IMR-90 (cell line): ENCODE data around the gene SRMS. TPM values are rescaled to one million over a fixed set of nuclear protein-coding genes. Genes with fewer than 3 reads are reported as not detected.

Source experiments
- ATAC-seq: fragments of 200-7000 bp; cut with Tn5 transposase; 2 replicates; pipeline ENCODE4 v1.9.1; 2020; ENCODE audit warnings: low read depth, mild to moderate bottlenecking, moderate library complexity
- BruUV-seq: library from RNA; stranded (reverse); fragments of 400-500 nt; replicated peaks from 2 replicates; lab custom pipeline; 2021; lab: Mats Ljungman, UMichigan
- CTCF ChIA-PET: fragments of 300-600 bp; formaldehyde crosslinking; extraction: SDS; loops from one replicate; lab custom pipeline; 2021; ENCODE audit warnings: antibody characterized with exemption; lab: Yijun Ruan, JAX
- POLR2A ChIA-PET: fragments of 300-600 bp; sonication (Branson Sonifier 250); formaldehyde crosslinking; loops from one replicate; lab custom pipeline; 2022; ENCODE audit warnings: antibody characterized with exemption; ENCODE audit not compliant: unreplicated experiment; lab: Charles Lee
- DNase-seq: peaks from one replicate; pipeline ENCODE4 v3.0.0; 2013
- H2AFZ ChIP-seq: replicated peaks from 2 replicates; pipeline ENCODE3; 2013; ENCODE audit warnings: low read length, mild to moderate bottlenecking; ENCODE audit not compliant: poor library complexity
- H2AK5ac ChIP-seq: 2 replicates; pipeline ENCODE4 v1.6.1; 2013; ENCODE audit warnings: low read depth, low read length, inconsistent platforms
- H2AK9ac ChIP-seq: replicated peaks from 2 replicates; pipeline ENCODE3; 2013; ENCODE audit warnings: mild to moderate bottlenecking, low read depth, low read length, moderate library complexity; ENCODE audit not compliant: poor library complexity
- H2BK120ac ChIP-seq: 2 replicates; pipeline ENCODE4 v1.6.1; 2013; ENCODE audit warnings: low read depth, low read length, inconsistent platforms
- H2BK15ac ChIP-seq: 3 replicates; pipeline ENCODE4 v1.6.1; 2013; ENCODE audit warnings: low read depth, low read length, inconsistent platforms
- H2BK20ac ChIP-seq: 2 replicates; pipeline ENCODE4 v1.6.1; 2013; ENCODE audit warnings: low read depth, mild to moderate bottlenecking, inconsistent platforms, low read length, moderate library complexity
- H2BK5ac ChIP-seq: 2 replicates; pipeline ENCODE4 v1.6.1; 2013; ENCODE audit warnings: mild to moderate bottlenecking, low read depth, low read length, inconsistent platforms; ENCODE audit not compliant: poor library complexity, severe bottlenecking
- H3K14ac ChIP-seq: replicated peaks from 2 replicates; pipeline ENCODE4 v1.6.1; 2013; ENCODE audit warnings: low read depth, low read length, inconsistent platforms
- H3K18ac ChIP-seq: 2 replicates; pipeline ENCODE4 v1.6.1; 2013; ENCODE audit warnings: low read depth, low read length, control low read depth
- H3K23ac ChIP-seq: 2 replicates; pipeline ENCODE4 v1.6.1; 2013; ENCODE audit warnings: low read depth, low read length, inconsistent platforms
- H3K27ac ChIP-seq: 2 replicates; pipeline ENCODE4 v1.5.1; 2013; ENCODE audit warnings: mild to moderate bottlenecking, control low read depth, low read length; ENCODE audit not compliant: insufficient read depth
- H3K27me3 ChIP-seq: 2 replicates; pipeline ENCODE4 v1.6.1; 2013; ENCODE audit warnings: low read length; ENCODE audit not compliant: control insufficient read depth, insufficient read depth
- H3K36me3 ChIP-seq: 2 replicates; pipeline ENCODE4 v1.6.1; 2013; ENCODE audit warnings: low read length, mixed read lengths; ENCODE audit not compliant: control insufficient read depth, insufficient read depth
- H3K4ac ChIP-seq: 2 replicates; pipeline ENCODE4 v1.6.1; 2013; ENCODE audit warnings: low read depth, low read length, inconsistent platforms
- H3K4me1 ChIP-seq: 2 replicates; pipeline ENCODE4 v1.6.1; 2013; ENCODE audit warnings: low read length, mixed read lengths; ENCODE audit not compliant: control insufficient read depth, insufficient read depth
- H3K4me2 ChIP-seq: 2 replicates; pipeline ENCODE4 v1.6.1; 2013; ENCODE audit warnings: low read depth, mild to moderate bottlenecking, control low read depth, low read length, moderate library complexity
- H3K4me3 ChIP-seq: 2 replicates; pipeline ENCODE4 v1.5.1; 2013; ENCODE audit warnings: low read depth, mild to moderate bottlenecking, control low read depth, low read length, moderate library complexity; ENCODE audit not compliant: insufficient read depth
- H3K56ac ChIP-seq: 2 replicates; pipeline ENCODE4 v1.6.1; 2013; ENCODE audit warnings: low read length, inconsistent platforms; ENCODE audit not compliant: insufficient read depth; ENCODE audit errors: extremely low read depth
- H3K79me1 ChIP-seq, 2 experiments: 2 replicates each; pipeline ENCODE4 v1.6.1; 2013; ENCODE audit warnings: low read length in 2 of 2, inconsistent platforms in 1 of 2, low read depth in 1 of 2
- H3K9ac ChIP-seq: 2 replicates; pipeline ENCODE4 v1.6.1; 2013; ENCODE audit warnings: low read depth, low read length, control low read depth
- H3K9me1 ChIP-seq: 2 replicates; pipeline ENCODE4 v1.6.1; 2013; ENCODE audit warnings: low read length, inconsistent platforms; ENCODE audit not compliant: insufficient read depth
- H3K9me3 ChIP-seq: 2 replicates; pipeline ENCODE4 v1.6.1; 2013; ENCODE audit warnings: low read length; ENCODE audit not compliant: control insufficient read depth, insufficient read depth
- H4K20me1 ChIP-seq: 2 replicates; pipeline ENCODE4 v1.6.1; 2013; ENCODE audit warnings: low read length, inconsistent platforms; ENCODE audit not compliant: insufficient read depth
- H4K5ac ChIP-seq: 2 replicates; pipeline ENCODE4 v1.6.1; 2013; ENCODE audit warnings: mild to moderate bottlenecking, low read depth, low read length, control low read depth
- H4K8ac ChIP-seq, 2 experiments: 2 replicates each; pipeline ENCODE4 v1.6.1; 2013; ENCODE audit warnings: low read depth in 2 of 2, low read length in 2 of 2, control low read depth in 1 of 2, inconsistent platforms in 1 of 2
- H4K91ac ChIP-seq: 2 replicates; pipeline ENCODE4 v1.6.1; 2013; ENCODE audit warnings: low read depth, low read length, inconsistent platforms; ENCODE audit not compliant: insufficient read depth
- CEBPB ChIP-seq: IDR thresholded peaks from 2 replicates; pipeline ENCODE4 v1.6.1; 2012; ENCODE audit warnings: low read depth, low read length, improper control_type of control experiment
- FOS ChIP-seq: fragments of 150-350 bp; IDR thresholded peaks from 2 replicates; pipeline ENCODE4 v1.6.1; 2016; ENCODE audit warnings: low read depth, low read length
- MAZ ChIP-seq: IDR thresholded peaks from 2 replicates; pipeline ENCODE4 v1.6.1; 2012; ENCODE audit warnings: low read depth, mild to moderate bottlenecking, low read length, improper control_type of control experiment, moderate library complexity, borderline replicate concordance
- MXI1 ChIP-seq: IDR thresholded peaks from 2 replicates; pipeline ENCODE4 v1.6.1; 2012; ENCODE audit warnings: low read depth, mild to moderate bottlenecking, low read length, moderate library complexity, borderline replicate concordance
- NFE2L2 ChIP-seq: fragments of 150-350 bp; IDR thresholded peaks from 2 replicates; pipeline ENCODE4 v1.6.1; 2016; ENCODE audit warnings: low read depth, mild to moderate bottlenecking, low read length
- RAD21 ChIP-seq: IDR thresholded peaks from 2 replicates; pipeline ENCODE4 v1.6.1; 2012; ENCODE audit warnings: low read length, improper control_type of control experiment
- RFX5 ChIP-seq: IDR thresholded peaks from 2 replicates; pipeline ENCODE4 v1.8.0; 2012; ENCODE audit warnings: low read depth, mild to moderate bottlenecking, low read length, moderate library complexity
- SMC3 ChIP-seq: fragments of 150-350 bp; IDR thresholded peaks from 2 replicates; pipeline ENCODE4 v1.6.1; 2016; ENCODE audit warnings: low read depth, mild to moderate bottlenecking, antibody characterized with exemption, low read length, moderate library complexity
- WGBS, 2 experiments: methylation state at CpG; one replicate each; pipeline versions ENCODE4 v1.1.5 to v1.1.7; 2013; ENCODE audit warnings: missing lambda C conversion rate in 2 of 2; ENCODE audit not compliant: insufficient read length in 1 of 2; ENCODE audit errors: extremely low coverage in 2 of 2; 5-methylcytosine and 5-hydroxymethylcytosine counted together
- dilution Hi-C: fragments of 300-500 bp; cut with HindIII; formaldehyde crosslinking; loops from one replicate; pipeline ENCODE4 v1.14.3; 2018; ENCODE audit warnings: low sequenced_read_pairs; ENCODE audit not compliant: unreplicated experiment
- in situ Hi-C: fragments of 300-500 bp; cut with MboI; formaldehyde crosslinking; loops from 3 replicates; pipeline ENCODE4 v1.14.3; 2019; ENCODE audit warnings: low sequenced_read_pairs, inconsistent platforms, mixed read lengths
- intact Hi-C: fragments of 100-400 bp; cut with micrococcal nuclease; formaldehyde crosslinking; loops from 2 replicates; pipeline ENCODE4 v1.10.0; 2022
- polyA plus RNA-seq, 3 experiments: library from polyadenylated mRNA; depleted of rRNA; stranded (reverse); fragments of >200 nt; gene quantifications; 2 replicates each; pipeline ENCODE4 v1.2.3, GENCODE V29; 2012; ENCODE audit warnings: low replicate concordance in 1 of 3
- total RNA-seq: library from RNA; depleted of rRNA; stranded (reverse); fragments of >200 nt; gene quantifications from 2 replicates; pipeline ENCODE4 v1.2.3, GENCODE V29; 2012
- TF ChIP-seq, protein P1 (sequence below): fragments of 150-350 bp; IDR thresholded peaks from 2 replicates; pipeline ENCODE4 v1.6.1; 2017; ENCODE audit warnings: mild to moderate bottlenecking, antibody characterized with exemption, low read length, low read depth
- TF ChIP-seq, protein P2 (sequence below): conservative IDR thresholded peaks from 2 replicates; pipeline ENCODE4 v1.5.1; 2012; ENCODE audit warnings: mild to moderate bottlenecking, low read depth, low read length, improper control_type of control experiment
- TF ChIP-seq, protein P3 (sequence below): fragments of 150-350 bp; IDR thresholded peaks from 2 replicates; pipeline ENCODE4 v1.6.1; 2016; ENCODE audit warnings: low read depth, mild to moderate bottlenecking, low read length, moderate library complexity, borderline replicate concordance

SRMS gene
- total and polyA plus RNA-seq, 2 of the 4 experiments (the other 2 are of a cell fraction) = not detected

DNA sequence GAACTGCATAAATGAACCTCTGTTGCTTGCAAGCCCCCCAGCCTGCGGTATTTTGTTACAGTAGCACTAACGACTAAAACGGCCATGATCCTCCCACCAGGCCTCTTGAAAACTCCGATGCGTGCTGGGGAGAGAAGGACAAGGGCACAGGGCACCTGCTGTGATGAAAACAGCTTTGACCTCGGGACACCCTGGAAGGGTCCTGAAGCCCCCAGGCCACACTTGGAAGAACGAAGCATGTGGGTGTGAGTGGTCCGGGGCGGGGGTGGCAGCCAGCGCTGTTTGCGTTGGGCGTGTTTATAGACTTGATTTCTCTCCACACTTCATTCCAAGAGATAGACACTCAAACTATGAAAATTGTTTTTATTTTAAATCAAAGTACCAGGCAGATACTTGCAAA, 39.7 kb upstream of the SRMS start:
- Histone ChIP-seq H2AK5ac (no peak overlapping the region), H3K4me3 (no peak overlapping the region), H3K36me3 (peaks cover 32% of the 10 kb centered on the region), H3K79me1 (peaks cover 0 to 4% of the 10 kb centered on the region in 2 experiments; a peak in 2 of 4 replicates), H3K56ac (no peak overlapping the region), H4K5ac (no peak overlapping the region), H2BK15ac (no peak overlapping the region), H3K9me3 (no peaks in the 10 kb centered on the region), H2AK9ac (no peak overlapping the region), H3K27me3 (no peaks in the 10 kb centered on the region), H2AFZ (no peak overlapping the region), H4K20me1 (no peaks in the 10 kb centered on the region; the same call in none of the 2 replicates), H4K8ac (no peak overlapping the region), H3K4me2 (no peak overlapping the region), H4K91ac (no peak overlapping the region), H3K23ac (no peak overlapping the region), H3K9me1 (peaks cover 2% of the 10 kb centered on the region; the same call in 1 of the 2 replicates), H2BK120ac (no peak overlapping the region), H3K27ac (no peak overlapping the region), H3K4me1 (no peaks in the 10 kb centered on the region), H2BK20ac (no peak overlapping the region), H3K18ac (no peak overlapping the region), H3K14ac (no peak overlapping the region), H3K4ac (no peak overlapping the region), H2BK5ac (no peak overlapping the region), H3K9ac (no peak overlapping the region)
- BruUV-seq = no TSS peak
- WGBS, 2 experiments = no CpG with 5 or more reads among the region's 12 CpGs
- dilution Hi-C loops (no loop called here), in situ Hi-C loops (no loop called here), intact Hi-C loops (no loop called here)
- no peak for ATAC-seq
- no peak for DNase-seq
- ChIA-PET CTCF (no interaction called here), POLR2A (no interaction called here)
- no peak for TF ChIP-seq NFE2L2
- TF ChIP-seq, protein P1, sequence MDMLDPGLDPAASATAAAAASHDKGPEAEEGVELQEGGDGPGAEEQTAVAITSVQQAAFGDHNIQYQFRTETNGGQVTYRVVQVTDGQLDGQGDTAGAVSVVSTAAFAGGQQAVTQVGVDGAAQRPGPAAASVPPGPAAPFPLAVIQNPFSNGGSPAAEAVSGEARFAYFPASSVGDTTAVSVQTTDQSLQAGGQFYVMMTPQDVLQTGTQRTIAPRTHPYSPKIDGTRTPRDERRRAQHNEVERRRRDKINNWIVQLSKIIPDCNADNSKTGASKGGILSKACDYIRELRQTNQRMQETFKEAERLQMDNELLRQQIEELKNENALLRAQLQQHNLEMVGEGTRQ = no peak
- TF ChIP-seq, protein P2, sequence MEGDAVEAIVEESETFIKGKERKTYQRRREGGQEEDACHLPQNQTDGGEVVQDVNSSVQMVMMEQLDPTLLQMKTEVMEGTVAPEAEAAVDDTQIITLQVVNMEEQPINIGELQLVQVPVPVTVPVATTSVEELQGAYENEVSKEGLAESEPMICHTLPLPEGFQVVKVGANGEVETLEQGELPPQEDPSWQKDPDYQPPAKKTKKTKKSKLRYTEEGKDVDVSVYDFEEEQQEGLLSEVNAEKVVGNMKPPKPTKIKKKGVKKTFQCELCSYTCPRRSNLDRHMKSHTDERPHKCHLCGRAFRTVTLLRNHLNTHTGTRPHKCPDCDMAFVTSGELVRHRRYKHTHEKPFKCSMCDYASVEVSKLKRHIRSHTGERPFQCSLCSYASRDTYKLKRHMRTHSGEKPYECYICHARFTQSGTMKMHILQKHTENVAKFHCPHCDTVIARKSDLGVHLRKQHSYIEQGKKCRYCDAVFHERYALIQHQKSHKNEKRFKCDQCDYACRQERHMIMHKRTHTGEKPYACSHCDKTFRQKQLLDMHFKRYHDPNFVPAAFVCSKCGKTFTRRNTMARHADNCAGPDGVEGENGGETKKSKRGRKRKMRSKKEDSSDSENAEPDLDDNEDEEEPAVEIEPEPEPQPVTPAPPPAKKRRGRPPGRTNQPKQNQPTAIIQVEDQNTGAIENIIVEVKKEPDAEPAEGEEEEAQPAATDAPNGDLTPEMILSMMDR = no peak
- no peak for TF ChIP-seq RFX5
- TF ChIP-seq FOS = no peak
- no peak for TF ChIP-seq CEBPB
- no peak for TF ChIP-seq SMC3
- TF ChIP-seq MAZ = no peak
- no peak for TF ChIP-seq MXI1
- TF ChIP-seq, protein P3, sequence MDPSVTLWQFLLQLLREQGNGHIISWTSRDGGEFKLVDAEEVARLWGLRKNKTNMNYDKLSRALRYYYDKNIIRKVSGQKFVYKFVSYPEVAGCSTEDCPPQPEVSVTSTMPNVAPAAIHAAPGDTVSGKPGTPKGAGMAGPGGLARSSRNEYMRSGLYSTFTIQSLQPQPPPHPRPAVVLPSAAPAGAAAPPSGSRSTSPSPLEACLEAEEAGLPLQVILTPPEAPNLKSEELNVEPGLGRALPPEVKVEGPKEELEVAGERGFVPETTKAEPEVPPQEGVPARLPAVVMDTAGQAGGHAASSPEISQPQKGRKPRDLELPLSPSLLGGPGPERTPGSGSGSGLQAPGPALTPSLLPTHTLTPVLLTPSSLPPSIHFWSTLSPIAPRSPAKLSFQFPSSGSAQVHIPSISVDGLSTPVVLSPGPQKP = no peak
- no peak for TF ChIP-seq RAD21
